GM19468 (cell line): ENCODE data around the gene TMEM50B.

ENCODE experiments used
- ATAC-seq: cut with Tn5 transposase; IDR thresholded peaks from one replicate; pipeline ENCODE4 v1.9.1; 2021; ENCODE audit warnings: mild to moderate bottlenecking, moderate library complexity, moderate number of reproducible peaks; ENCODE audit not compliant: unreplicated experiment; ENCODE audit errors: extremely low read depth

Gene TMEM50B

DNA sequence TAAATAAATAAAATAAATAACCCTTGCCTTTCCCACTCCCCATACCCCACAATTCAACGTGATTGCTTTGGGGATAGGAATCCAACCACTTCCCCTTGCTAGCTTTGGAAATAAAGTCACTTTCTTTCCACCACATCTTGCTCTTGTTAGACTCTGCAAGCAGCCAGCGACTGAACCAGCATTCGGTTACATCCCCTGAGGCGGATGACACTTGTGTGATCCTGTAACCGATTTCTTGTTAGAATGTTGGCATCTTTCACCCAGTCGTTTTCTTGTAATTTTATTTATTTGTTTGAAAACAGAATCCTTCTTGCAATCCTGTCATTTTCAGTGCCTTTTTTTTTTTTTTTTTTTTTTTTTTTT lies 78.2 kb downstream of the TMEM50B start:
- ATAC-seq: no peak
